HCT116 (cell line): ENCODE results near the gene PCDHB13. TPM values are rescaled to one million over a fixed set of nuclear protein-coding genes. Genes with fewer than 3 reads are reported as not detected.
A peak's percentile ranks its signal among the peaks of the same experiment; 100 is the strongest.
"Not testable (repeated sequence)": the region's sequence is repeated elsewhere in the genome, so short reads cannot be mapped to it uniquely, and the experiment has no call there.

Source experiments
- ATAC-seq: fragments of 200-7000 bp; cut with Tn5 transposase; 2 replicates; pipeline ENCODE4 v1.9.1; 2020; ENCODE audit warnings: mild to moderate bottlenecking, moderate library complexity
- BruUV-seq: library from RNA; stranded (reverse); fragments of 400-500 nt; replicated peaks from 2 replicates; lab custom pipeline; 2021; lab: Mats Ljungman, UMichigan
- CTCF ChIA-PET: fragments of 300-600 bp; sonication (Branson Sonifier 250); formaldehyde crosslinking; loops from one replicate; lab custom pipeline; 2021; ENCODE audit warnings: antibody characterized with exemption; lab: Charles Lee
- POLR2A ChIA-PET: fragments of 300-600, 350-600 bp; sonication (Branson Sonifier 250); formaldehyde crosslinking; loops from one replicate; lab custom pipeline; 2021; ENCODE audit warnings: antibody characterized with exemption; lab: Charles Lee
- RAD21 ChIA-PET, 2 experiments: fragments of 300-600 bp; sonication (Branson Sonifier 250); formaldehyde crosslinking; loops; one replicate each; lab custom pipeline; 2023; ENCODE audit warnings: low total read pairs in 2 of 2; ENCODE audit not compliant: uncharacterized antibody in 2 of 2, unreplicated experiment in 2 of 2, low non-redundant PET in 1 of 2; lab: Charles Lee
- DNase-seq: peaks from one replicate; pipeline ENCODE4 v3.0.0-alpha.2; 2010; ENCODE audit warnings: low read depth, low spot score
- H2AFZ ChIP-seq: fragments of 200-600 bp; shearing (Covaris generic), sonication (generic); 2 replicates; pipeline ENCODE4 v1.6.1; 2017; ENCODE audit warnings: low read depth, mixed run types, mixed read lengths, antibody characterized with exemption, low read length; ENCODE audit not compliant: poor library complexity, severe bottlenecking
- H3K27ac ChIP-seq: 2 replicates; pipeline ENCODE4 v1.5.1; 2012; ENCODE audit warnings: low read depth, low read length
- H3K27me3 ChIP-seq: fragments of 200-600 bp; sonication (generic); 2 replicates; pipeline ENCODE4 v1.6.1; 2016; ENCODE audit warnings: mixed run types, low read length, mixed read lengths; ENCODE audit not compliant: insufficient read depth
- H3K36me3 ChIP-seq, 2 experiments: fragments of 200-500 bp in 1 of 2; fragments of 200-600 bp in 1 of 2; sonication (Bioruptor generic) in 1 of 2; sonication (generic) in 1 of 2; 2 replicates each; pipeline versions ENCODE4 v1.5.1 to v1.6.1; 2014 to 2016; ENCODE audit warnings: low read length in 2 of 2, inconsistent platforms in 1 of 2, mixed read lengths in 1 of 2, mixed run types in 1 of 2; ENCODE audit not compliant: insufficient read depth in 2 of 2, control insufficient read depth in 1 of 2
- H3K4me1 ChIP-seq, 2 experiments: fragments of 200-600 bp in 1 of 2; sonication (generic) in 1 of 2; 2 replicates each; pipeline versions ENCODE4 v1.5.1 to v1.6.1; 2012 to 2017; ENCODE audit warnings: low read length in 2 of 2, inconsistent platforms in 1 of 2, mild to moderate bottlenecking in 1 of 2, mixed read lengths in 1 of 2, mixed run types in 1 of 2, moderate library complexity in 1 of 2; ENCODE audit not compliant: insufficient read depth in 2 of 2, control insufficient read depth in 1 of 2
- H3K4me2 ChIP-seq: fragments of 200-600 bp; sonication (generic); 2 replicates; pipeline ENCODE4 v1.6.1; 2017; ENCODE audit warnings: mixed run types, low read length, mixed read lengths
- H3K4me3 ChIP-seq, 2 experiments: fragments of 200-600 bp in 1 of 2; sonication (generic) in 1 of 2; replicated peaks in 1 of 2; 2 replicates each; pipeline ENCODE4 v1.5.1; 2011 to 2016; ENCODE audit warnings: low read length in 2 of 2, control low read depth in 1 of 2, low read depth in 1 of 2, mild to moderate bottlenecking in 1 of 2, mixed read lengths in 1 of 2, mixed run types in 1 of 2
- H3K79me2 ChIP-seq: fragments of 200-600 bp; sonication (generic); 2 replicates; pipeline ENCODE4 v1.6.1; 2017; ENCODE audit warnings: mild to moderate bottlenecking, mixed run types, low read length, moderate library complexity, mixed read lengths; ENCODE audit not compliant: insufficient read depth
- H3K9ac ChIP-seq: fragments of 200-600 bp; sonication (generic); 2 replicates; pipeline ENCODE4 v1.6.1; 2016; ENCODE audit warnings: low read length, mixed read lengths
- H3K9me2 ChIP-seq: fragments of 200-600 bp; sonication (generic), shearing (Covaris generic); 2 replicates; pipeline ENCODE4 v1.6.1; 2017; ENCODE audit warnings: mixed run types, mild to moderate bottlenecking, moderate library complexity; ENCODE audit not compliant: insufficient read depth
- H3K9me3 ChIP-seq, 2 experiments: fragments of 200-500 bp in 1 of 2; fragments of 200-600 bp in 1 of 2; sonication (Bioruptor generic) in 1 of 2; sonication (generic) in 1 of 2; 2 replicates each; pipeline ENCODE4 v1.6.1; 2014 to 2017; ENCODE audit warnings: low read length in 2 of 2, mixed read lengths in 2 of 2, inconsistent platforms in 1 of 2, low read depth in 1 of 2, mild to moderate bottlenecking in 1 of 2, mixed run types in 1 of 2, moderate library complexity in 1 of 2; ENCODE audit not compliant: control insufficient read depth in 1 of 2, insufficient read depth in 1 of 2
- H4K20me1 ChIP-seq: fragments of 200-600 bp; sonication (generic), shearing (Covaris generic); 2 replicates; pipeline ENCODE4 v1.6.1; 2017; ENCODE audit warnings: mixed run types, mild to moderate bottlenecking, moderate library complexity; ENCODE audit not compliant: insufficient read depth
- RAD21 ChIP-seq: IDR thresholded peaks from 2 replicates; pipeline ENCODE4 v1.6.1; 2012; ENCODE audit warnings: low read depth, mild to moderate bottlenecking
- TCF7L2 ChIP-seq: IDR thresholded peaks from 2 replicates; pipeline ENCODE4 v1.7.0; 2011; ENCODE audit warnings: borderline replicate concordance, inconsistent platforms; ENCODE audit not compliant: insufficient read depth, insufficient read length; ENCODE audit errors: extremely low read depth
- intact Hi-C: fragments of 100-400 bp; cut with micrococcal nuclease; formaldehyde crosslinking; loops from 2 replicates; pipeline ENCODE4 v1.10.0; 2022
- total RNA-seq: library from RNA; stranded (reverse); gene quantifications from one replicate; pipeline ENCODE4 v1.2.1, GENCODE V29; 2021; ENCODE audit not compliant: unreplicated experiment

PCDHB13 gene
- total RNA-seq, 1 experiment from 2014 or later, result 0.22 TPM

DNA sequence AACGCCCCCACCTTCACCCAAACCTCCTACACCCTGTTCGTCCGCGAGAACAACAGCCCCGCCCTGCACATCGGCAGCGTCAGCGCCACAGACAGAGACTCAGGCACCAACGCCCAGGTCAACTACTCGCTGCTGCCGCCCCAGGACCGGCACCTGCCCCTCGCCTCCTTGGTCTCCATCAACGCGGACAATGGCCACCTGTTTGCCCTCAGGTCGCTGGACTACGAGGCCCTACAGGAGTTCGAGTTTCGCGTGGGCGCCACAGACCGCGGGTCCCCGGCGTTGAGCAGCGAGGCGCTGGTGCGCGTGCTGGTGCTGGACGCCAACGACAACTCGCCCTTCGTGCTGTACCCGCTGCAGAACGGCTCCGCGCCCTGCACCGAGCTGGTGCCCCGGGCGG, 11.1 kb downstream of the PCDHB13 start:
- ATAC-seq, H3K4me3 ChIP-seq, BruUV-seq, intact Hi-C loops, H3K9me2 ChIP-seq, H3K4me2 ChIP-seq, POLR2A ChIA-PET, DNase-seq, RAD21 ChIA-PET, H4K20me1 ChIP-seq, H2AFZ ChIP-seq, H3K79me2 ChIP-seq, CTCF ChIA-PET, H3K4me1 ChIP-seq, H3K27me3 ChIP-seq, H3K9me3 ChIP-seq, H3K36me3 ChIP-seq, H3K27ac ChIP-seq, H3K9ac ChIP-seq: not testable (repeated sequence)

DNA sequence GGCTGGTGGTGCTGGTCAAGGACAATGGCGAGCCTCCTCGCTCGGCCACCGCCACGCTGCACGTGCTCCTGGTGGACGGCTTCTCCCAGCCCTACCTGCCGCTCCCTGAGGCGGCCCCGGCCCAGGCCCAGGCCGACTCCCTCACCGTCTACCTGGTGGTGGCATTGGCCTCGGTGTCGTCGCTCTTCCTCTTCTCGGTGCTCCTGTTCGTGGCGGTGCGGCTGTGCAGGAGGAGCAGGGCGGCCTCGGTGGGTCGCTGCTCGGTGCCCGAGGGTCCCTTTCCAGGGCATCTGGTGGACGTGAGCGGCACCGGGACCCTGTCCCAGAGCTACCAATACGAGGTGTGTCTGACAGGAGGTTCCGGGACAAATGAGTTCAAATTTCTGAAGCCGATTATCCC, 11.7 kb downstream of the PCDHB13 start:
- POLR2A ChIA-PET, H3K9me3 ChIP-seq, H3K9me2 ChIP-seq, H3K27me3 ChIP-seq, H3K9ac ChIP-seq, H4K20me1 ChIP-seq, H3K4me2 ChIP-seq, H3K27ac ChIP-seq, BruUV-seq, intact Hi-C loops, ATAC-seq, H2AFZ ChIP-seq, H3K36me3 ChIP-seq, H3K4me3 ChIP-seq, H3K4me1 ChIP-seq, RAD21 ChIA-PET, H3K79me2 ChIP-seq, DNase-seq, CTCF ChIA-PET: not testable (repeated sequence)

DNA sequence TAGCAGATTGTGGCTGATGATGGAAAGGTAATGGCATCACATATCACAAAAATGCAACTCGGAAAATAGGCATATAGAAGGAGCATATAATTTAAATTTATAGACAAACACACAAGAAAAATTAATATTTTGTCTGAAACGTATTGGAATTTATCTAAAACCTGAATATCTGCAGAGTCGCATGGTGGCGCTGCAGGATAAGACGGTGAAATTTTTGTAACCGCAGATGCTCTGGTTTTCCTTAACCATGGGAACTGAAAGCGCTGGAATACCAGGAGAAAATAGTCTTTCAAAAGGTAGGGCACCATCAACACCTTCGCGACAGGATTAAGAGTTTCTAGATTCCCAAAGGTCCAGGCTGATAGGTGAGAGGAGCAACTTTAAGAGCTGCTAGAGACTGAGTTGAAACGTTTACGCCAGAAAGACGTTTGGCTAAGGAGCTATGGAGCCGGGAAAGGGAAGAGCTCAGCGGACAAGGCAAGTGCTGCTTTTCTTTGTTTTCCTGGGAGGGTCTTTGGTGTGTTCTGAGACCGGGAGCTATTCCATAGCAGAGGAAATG, 20.5 kb downstream of the PCDHB13 start:
- Histone ChIP-seq H3K9ac (no peak overlapping the region), H2AFZ (no peak overlapping the region), H4K20me1 (no peaks in the 10 kb centered on the region), H3K4me2 (no peak overlapping the region), H3K36me3 (no peaks in the 10 kb centered on the region), H3K79me2 (no peaks in the 10 kb centered on the region), H3K9me2 (no peaks in the 10 kb centered on the region)
- BruUV-seq, result no TSS peak
- TF ChIP-seq RAD21 (peak; percentile 15; the same call in 1 of the 2 replicates), TCF7L2 (no peak)
- TF ChIP-seq, all 23 proteins: peak for 1
- no peak overlapping the region for H3K4me3 ChIP-seq
- POLR2A ChIA-PET, result no interaction called here
- RAD21 ChIA-PET, result no interaction called here
- no peak for DNase-seq
- H3K27me3 ChIP-seq, result no peaks in the 10 kb centered on the region
- H3K9me3 ChIP-seq, result peaks cover 0 to 7% of the 10 kb centered on the region in 2 experiments; a peak in 2 of 4 replicates
- H3K4me1 ChIP-seq, result no peaks in the 10 kb centered on the region
- intact Hi-C loops, result no loop called here
- CTCF ChIA-PET, result interaction anchor here (1.1 kb wide), 1 partner anchor 86 kb away, joined by 3 read pairs; the partner anchor contains the start of gene TAF7
- no peak overlapping the region for H3K27ac ChIP-seq
- no peak for ATAC-seq

GRCh38 chr5:141235922-141236321, 22.2 kb downstream of the PCDHB13 start:
- H3K9me3 ChIP-seq, H3K27me3 ChIP-seq, H3K36me3 ChIP-seq, H4K20me1 ChIP-seq, H3K4me3 ChIP-seq, H2AFZ ChIP-seq, BruUV-seq, H3K27ac ChIP-seq, H3K4me1 ChIP-seq, H3K9me2 ChIP-seq, POLR2A ChIA-PET, H3K4me2 ChIP-seq, DNase-seq, RAD21 ChIA-PET, ATAC-seq, intact Hi-C loops, H3K79me2 ChIP-seq, H3K9ac ChIP-seq, CTCF ChIA-PET: not testable (repeated sequence)
